ENCODE data around the gene CENPV. TPM values are rescaled to one million over a fixed set of nuclear protein-coding genes. Genes with fewer than 3 reads are reported as not detected.

Gene CENPV
- total and polyA plus RNA-seq, 8 donors = 7.6 to 26.1 (median 9.8) TPM

DNA sequence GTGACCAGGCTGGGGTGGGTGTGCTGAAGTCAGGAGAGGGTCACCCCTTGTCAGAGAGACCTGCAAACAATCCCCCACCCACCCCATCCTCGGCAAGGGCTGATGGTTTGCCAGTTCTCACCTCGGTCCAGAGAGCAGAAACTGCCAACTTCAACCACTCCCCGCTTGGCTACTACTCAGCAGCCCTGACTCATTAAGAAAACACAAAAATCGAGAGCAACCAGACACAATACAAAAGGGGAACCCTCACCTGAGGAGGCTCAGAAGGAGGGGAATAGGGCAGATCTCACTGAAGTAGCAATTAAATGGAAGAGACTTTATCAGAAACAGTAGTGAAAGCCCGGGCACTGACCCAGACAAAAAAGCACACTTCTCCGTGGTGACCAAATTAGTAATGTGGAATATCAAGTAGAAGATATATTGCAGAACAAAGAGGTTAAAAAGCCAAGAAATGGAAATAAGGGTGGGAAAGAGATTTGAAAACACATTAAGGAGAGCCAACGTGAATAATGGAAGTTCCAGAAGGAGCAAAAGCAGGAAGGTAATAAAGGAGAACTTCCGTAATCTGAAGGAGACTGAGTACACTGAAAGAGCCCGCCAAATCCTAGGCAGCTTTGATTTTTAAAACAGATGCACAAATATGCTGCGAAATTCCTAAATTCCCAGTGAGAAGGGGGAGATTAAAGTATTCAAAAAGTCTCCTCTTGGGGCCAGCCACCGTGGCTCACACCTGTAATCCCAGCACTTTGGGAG is 23.6 kb downstream of the CENPV start:
- Histone ChIP-seq H3K9me3 (no peaks in the 10 kb centered on the region), H3K36me3 (peaks cover 0 to 15% (median 6%) of the 10 kb centered on the region in 3 donors), H3K4me3 (no peak overlapping the region), H3K27me3 (no peaks in the 10 kb centered on the region), H3K27ac (no peak overlapping the region), H3K4me1 (no peaks in the 10 kb centered on the region)
- no peak for FAIRE-seq
- WGBS, 2 donors = 72 to 79% methylated on average over 11 of the region's 11 CpGs
- intact Hi-C loops (cut with DNase I) = no loop called here
- TF ChIP-seq, protein P1, sequence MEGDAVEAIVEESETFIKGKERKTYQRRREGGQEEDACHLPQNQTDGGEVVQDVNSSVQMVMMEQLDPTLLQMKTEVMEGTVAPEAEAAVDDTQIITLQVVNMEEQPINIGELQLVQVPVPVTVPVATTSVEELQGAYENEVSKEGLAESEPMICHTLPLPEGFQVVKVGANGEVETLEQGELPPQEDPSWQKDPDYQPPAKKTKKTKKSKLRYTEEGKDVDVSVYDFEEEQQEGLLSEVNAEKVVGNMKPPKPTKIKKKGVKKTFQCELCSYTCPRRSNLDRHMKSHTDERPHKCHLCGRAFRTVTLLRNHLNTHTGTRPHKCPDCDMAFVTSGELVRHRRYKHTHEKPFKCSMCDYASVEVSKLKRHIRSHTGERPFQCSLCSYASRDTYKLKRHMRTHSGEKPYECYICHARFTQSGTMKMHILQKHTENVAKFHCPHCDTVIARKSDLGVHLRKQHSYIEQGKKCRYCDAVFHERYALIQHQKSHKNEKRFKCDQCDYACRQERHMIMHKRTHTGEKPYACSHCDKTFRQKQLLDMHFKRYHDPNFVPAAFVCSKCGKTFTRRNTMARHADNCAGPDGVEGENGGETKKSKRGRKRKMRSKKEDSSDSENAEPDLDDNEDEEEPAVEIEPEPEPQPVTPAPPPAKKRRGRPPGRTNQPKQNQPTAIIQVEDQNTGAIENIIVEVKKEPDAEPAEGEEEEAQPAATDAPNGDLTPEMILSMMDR (IDR thresholded peaks at IDR 0.05) = no peak
- peak in 1 of 6 donors; percentile 39 for DNase-seq
- ATAC-seq = peak; percentile 76 to 90 (median 81)

DNA sequence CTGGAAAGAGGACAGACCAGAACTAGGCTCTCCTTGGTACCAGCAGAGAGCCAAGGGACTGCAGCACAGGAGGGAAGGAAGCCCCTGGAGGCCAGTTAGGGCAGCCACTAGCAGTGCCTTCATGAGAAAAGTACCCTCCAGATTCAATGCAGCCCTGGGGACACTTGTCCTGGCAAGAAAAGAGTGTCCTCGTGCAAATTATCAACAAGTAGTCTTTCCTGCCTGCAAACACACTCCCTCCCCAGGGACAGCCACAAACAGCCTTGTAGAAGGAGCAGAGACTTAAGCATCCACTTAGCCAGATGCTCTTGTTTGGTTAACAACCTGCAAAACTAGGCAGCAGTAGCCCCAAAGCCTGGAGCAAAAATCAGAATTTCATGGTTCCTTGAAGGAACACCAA is 24.3 kb downstream of the CENPV start:
- no peak overlapping the region for H3K27ac ChIP-seq
- no peak for FAIRE-seq
- no peak for DNase-seq

DNA sequence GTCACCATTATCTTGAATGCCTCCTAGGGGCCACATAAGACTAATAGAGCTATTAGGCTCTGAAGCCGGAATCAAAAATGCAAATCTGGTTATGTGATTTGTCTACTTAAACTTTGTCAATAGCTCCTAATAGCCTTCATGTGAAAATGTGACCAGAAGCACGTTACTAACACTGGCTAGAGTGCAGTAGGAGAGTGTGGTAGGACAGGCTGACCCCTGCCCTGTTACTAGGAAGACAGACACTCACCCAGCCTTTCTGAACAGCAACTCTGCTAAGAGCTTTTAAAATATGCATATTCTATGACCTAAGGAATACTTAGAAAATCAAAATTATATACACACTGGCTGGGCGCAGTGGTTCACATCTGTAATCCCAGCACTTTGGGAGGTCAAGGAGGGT is 26.3 kb downstream of the CENPV start:
- Histone ChIP-seq H3K36me3 (peaks cover 0 to 15% (median 6%) of the 10 kb centered on the region in 3 donors), H3K4me1 (no peaks in the 10 kb centered on the region), H3K9me3 (no peaks in the 10 kb centered on the region), H3K27me3 (no peaks in the 10 kb centered on the region), H3K4me3 (no peak overlapping the region), H3K27ac (no peak overlapping the region)
- intact Hi-C loops (cut with DNase I) = no loop called here
- FAIRE-seq (no peak), ATAC-seq (no peak), DNase-seq (no peak)
- TF ChIP-seq, protein P1 (IDR thresholded peaks at IDR 0.05) = no peak
- 97% methylated on average over 3 of the region's 3 CpGs for WGBS, 2 donors

More for the DNA sequence above, 24.3 kb downstream of the CENPV start:
- 30 to 42% methylated on average over 1 of the region's 1 CpG for WGBS, 2 donors
- H3K36me3 ChIP-seq = peaks cover 0 to 15% (median 6%) of the 10 kb centered on the region in 3 donors
- no peaks in the 10 kb centered on the region for H3K4me1 ChIP-seq
- no peaks in the 10 kb centered on the region for H3K27me3 ChIP-seq
- TF ChIP-seq, protein P1 (IDR thresholded peaks at IDR 0.05) = no peak
- intact Hi-C loops (cut with DNase I) = no loop called here
- no peaks in the 10 kb centered on the region for H3K9me3 ChIP-seq
- ATAC-seq = peak in 1 of 4 donors; percentile 29
- H3K4me3 ChIP-seq = no peak overlapping the region

DNA sequence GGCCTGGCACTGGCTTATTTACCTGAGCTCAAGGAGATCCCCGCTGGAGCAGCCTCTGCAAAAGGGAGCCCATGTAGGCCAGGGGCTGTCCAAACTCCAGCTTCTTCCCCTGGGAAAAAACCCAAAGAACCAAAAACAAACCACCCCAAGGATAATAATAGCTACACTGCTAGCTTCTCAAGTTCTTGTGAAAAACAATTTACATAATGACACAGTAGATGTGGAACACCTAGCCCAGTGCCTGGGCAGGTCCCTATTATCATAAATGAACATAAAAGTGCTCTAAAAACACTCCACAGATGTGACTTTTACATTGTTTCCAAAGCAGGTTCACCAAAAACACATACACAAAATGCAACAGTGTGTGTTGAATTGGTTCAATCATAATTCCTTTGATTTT is 27.3 kb downstream of the CENPV start:
- TF ChIP-seq, protein P1 (IDR thresholded peaks at IDR 0.05) = no peak
- Histone ChIP-seq H3K4me3 (no peak overlapping the region), H3K27me3 (no peaks in the 10 kb centered on the region), H3K36me3 (peaks cover 0 to 15% (median 6%) of the 10 kb centered on the region in 3 donors), H3K9me3 (no peaks in the 10 kb centered on the region), H3K27ac (no peak overlapping the region), H3K4me1 (no peaks in the 10 kb centered on the region)
- 93 to 100% methylated on average over 1 of the region's 1 CpG for WGBS, 2 donors
- FAIRE-seq (no peak), ATAC-seq (no peak), DNase-seq (no peak)
- intact Hi-C loops (cut with DNase I) = no loop called here

DNA sequence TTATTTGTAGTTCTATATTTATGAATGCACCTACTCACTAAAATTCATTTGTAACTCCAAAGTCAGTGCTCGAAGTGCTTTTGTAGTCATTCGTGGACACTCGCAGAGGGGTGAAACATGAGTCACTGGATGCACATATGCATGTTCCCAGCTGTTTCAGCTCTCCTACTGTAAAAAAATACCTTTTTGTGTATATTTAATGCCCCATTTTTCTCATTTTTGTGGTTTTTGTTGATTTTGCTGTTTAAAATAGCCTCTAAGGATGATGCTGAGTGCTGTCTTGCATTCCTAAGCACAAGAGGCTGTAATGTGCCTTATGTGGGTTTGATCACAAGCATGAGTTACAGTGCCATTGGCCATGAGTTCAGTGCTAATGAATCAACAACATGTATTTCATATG is 30.6 kb downstream of the CENPV start:
- ATAC-seq (no peak), FAIRE-seq (no peak), DNase-seq (no peak)
- Histone ChIP-seq H3K36me3 (peaks cover 0 to 15% (median 6%) of the 10 kb centered on the region in 3 donors), H3K4me1 (no peaks in the 10 kb centered on the region), H3K9me3 (no peaks in the 10 kb centered on the region), H3K4me3 (no peak overlapping the region), H3K27ac (no peak overlapping the region), H3K27me3 (no peaks in the 10 kb centered on the region)
- intact Hi-C loops (cut with DNase I) = no loop called here
- 97 to 100% methylated on average over 3 of the region's 3 CpGs for WGBS, 2 donors
- TF ChIP-seq, protein P1 (IDR thresholded peaks at IDR 0.05) = no peak

Measured in pancreas (tissue), 10 donors.